GM18507 (cell line): ENCODE measurements around the gene SPP2.

Experiments
- DNase-seq: peaks from one replicate; pipeline ENCODE4 v3.0.0; 2011; ENCODE audit warnings: low read depth; ENCODE audit not compliant: insufficient read length; ENCODE audit errors: extremely low spot score
- FAIRE-seq: peaks from 2 replicates; lab custom pipeline; 2011; peaks lifted over from hg19 to GRCh38; lab: Jason Lieb, UNC

Gene SPP2

GRCh38 chr2:234033174-234033573 lies 17.3 kb upstream of the SPP2 start:
- no peak for FAIRE-seq
- no peak for DNase-seq

GRCh38 chr2:234033885-234034284 lies 16.6 kb upstream of the SPP2 start:
- FAIRE-seq (no peak), DNase-seq (no peak)

- FAIRE-seq (no peak), DNase-seq (no peak)
Measured at GRCh38 chr2:234038076-234038802, 12.3 kb upstream of the SPP2 start.

GRCh38 chr2:234044157-234044556 lies 6.3 kb upstream of the SPP2 start:
- FAIRE-seq: no peak
- no peak for DNase-seq

- FAIRE-seq (no peak), DNase-seq (no peak)
Measured at GRCh38 chr2:234046521-234046920, 4.0 kb upstream of the SPP2 start.

- DNase-seq (no peak), FAIRE-seq (no peak)
Measured at GRCh38 chr2:234047361-234047760, 3.1 kb upstream of the SPP2 start.

GRCh38 chr2:234048049-234048448 lies 2.5 kb upstream of the SPP2 start:
- DNase-seq (no peak), FAIRE-seq (no peak)

- DNase-seq: no peak
- FAIRE-seq: no peak
Measured at GRCh38 chr2:234051374-234052070, 1.0 kb downstream of the SPP2 start.

GRCh38 chr2:234058881-234059280 lies 8.4 kb downstream of the SPP2 start:
- no peak for DNase-seq
- no peak for FAIRE-seq

- no peak for DNase-seq
- no peak for FAIRE-seq
Measured at GRCh38 chr2:234060236-234060635, 9.7 kb downstream of the SPP2 start.

GRCh38 chr2:234061624-234062257 lies 11.2 kb downstream of the SPP2 start:
- FAIRE-seq (no peak), DNase-seq (no peak)

- no peak for FAIRE-seq
- no peak for DNase-seq
Measured at GRCh38 chr2:234066587-234066986, 16.1 kb downstream of the SPP2 start.

- DNase-seq: no peak
- no peak for FAIRE-seq
Measured at GRCh38 chr2:234071664-234072063, 21.2 kb downstream of the SPP2 start.

GRCh38 chr2:234072454-234072853 lies 22.0 kb downstream of the SPP2 start:
- FAIRE-seq: no peak
- DNase-seq: no peak

- DNase-seq: no peak
- no peak for FAIRE-seq
Measured at GRCh38 chr2:234074751-234075517, 24.4 kb downstream of the SPP2 start.

- DNase-seq (no peak), FAIRE-seq (no peak)
Measured at GRCh38 chr2:234075518-234075915, 25.0 kb downstream of the SPP2 start.

- FAIRE-seq (no peak), DNase-seq (no peak)
Measured at GRCh38 chr2:234075947-234076346, 25.4 kb downstream of the SPP2 start.

GRCh38 chr2:234076451-234076850 lies 25.9 kb downstream of the SPP2 start:
- no peak for DNase-seq
- no peak for FAIRE-seq

GRCh38 chr2:234078129-234078528 lies 27.6 kb downstream of the SPP2 start:
- DNase-seq (no peak), FAIRE-seq (no peak)
